Activated CD4-positive, alpha-beta T cell treated with anti-CD3 and anti-CD28 coated beads, Interleukin-2, amount 50 U/mL, for 24 hours (primary cell): ENCODE results near the gene TEX2.
"Not testable (repeated sequence)": the region's sequence is repeated elsewhere in the genome, so short reads cannot be mapped to it uniquely, and the experiment has no call there.

Experiments
- DNase-seq, 2 donors: peaks; one replicate each; pipeline ENCODE4 v3.0.0-alpha.2; 2020; ENCODE audit warnings: low read depth in 1 of 2, low spot score in 1 of 2

The TEX2 gene

GRCh38 chr17:64145751-64146417 is 117.2 kb downstream of the TEX2 start:
- peak; percentile 86 to 97 for DNase-seq

GRCh38 chr17:64145375-64145750 is 117.7 kb downstream of the TEX2 start:
- no peak for DNase-seq

GRCh38 chr17:64139542-64139941 is 123.5 kb downstream of the TEX2 start:
- no peak for DNase-seq

- no peak for DNase-seq
Observed at GRCh38 chr17:64138441-64138840, 124.6 kb downstream of the TEX2 start.

GRCh38 chr17:64135000-64135399 is 128.1 kb downstream of the TEX2 start:
- DNase-seq: no peak

DNA sequence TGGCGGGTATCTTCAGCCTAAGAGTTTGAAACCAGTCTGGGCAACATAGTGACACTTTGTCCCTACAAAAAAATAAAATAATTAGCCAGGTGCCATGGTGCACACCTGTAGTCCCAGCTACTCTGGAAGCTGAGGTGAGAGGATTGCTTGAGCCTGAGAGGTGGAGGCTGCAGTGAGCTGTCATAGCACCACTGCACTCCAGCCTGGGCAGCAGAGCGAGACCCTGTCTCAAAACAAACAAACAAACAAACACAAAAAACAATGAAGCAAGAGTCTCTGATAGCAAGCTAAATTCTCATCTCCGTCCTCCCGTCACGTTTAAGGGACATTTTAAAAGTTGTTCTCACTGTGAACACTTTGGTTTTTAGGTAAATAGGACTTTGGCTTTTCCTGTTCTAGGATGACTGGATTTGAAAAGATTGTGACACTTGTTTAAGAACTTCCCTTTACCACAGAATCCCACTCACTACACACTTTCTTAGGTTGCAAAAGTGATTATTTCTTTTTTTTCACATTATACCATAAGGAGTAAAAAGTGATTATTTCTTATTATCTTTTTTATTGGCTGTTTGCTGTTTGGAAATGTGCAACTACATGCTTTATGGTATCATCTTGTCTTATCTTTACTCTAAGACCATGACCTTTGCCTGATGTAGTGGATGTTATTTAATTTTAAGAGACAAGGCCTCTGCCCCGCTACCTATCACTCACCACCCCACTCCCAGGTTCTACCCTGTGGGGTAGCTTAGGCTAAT is 128.7 kb downstream of the TEX2 start:
- DNase-seq: no peak

DNA sequence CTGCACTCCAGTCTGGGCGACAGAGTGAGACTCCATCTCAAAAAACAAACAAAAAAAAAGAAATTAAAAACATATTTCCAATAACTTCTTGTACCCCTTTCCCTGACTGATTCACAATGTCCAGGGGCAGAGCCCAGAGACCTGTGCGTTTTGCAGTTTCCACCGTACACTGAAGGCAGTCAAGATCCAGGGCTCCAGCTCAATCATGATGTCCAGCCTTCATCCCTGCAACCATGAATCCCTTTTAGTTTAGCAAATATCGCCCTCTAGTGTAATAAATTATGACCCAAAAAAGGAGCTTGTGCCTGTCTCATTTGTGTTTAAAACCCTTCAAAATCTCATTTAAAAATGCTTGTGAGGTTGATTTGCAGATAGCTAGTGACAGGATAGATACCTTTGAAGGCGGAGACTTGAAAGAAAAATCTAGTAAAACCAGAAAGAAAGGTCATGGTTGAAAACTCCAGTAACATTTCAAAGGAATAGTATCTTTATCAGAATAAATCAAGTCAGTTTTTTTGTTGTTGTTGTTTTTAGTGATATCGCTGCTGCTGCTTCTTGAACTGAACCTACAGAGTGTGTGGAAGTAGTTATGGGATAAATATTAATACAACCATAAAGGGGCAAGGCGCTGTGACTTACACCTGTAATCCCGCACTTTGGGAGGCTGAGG is 129.4 kb downstream of the TEX2 start:
- DNase-seq: no peak

DNA sequence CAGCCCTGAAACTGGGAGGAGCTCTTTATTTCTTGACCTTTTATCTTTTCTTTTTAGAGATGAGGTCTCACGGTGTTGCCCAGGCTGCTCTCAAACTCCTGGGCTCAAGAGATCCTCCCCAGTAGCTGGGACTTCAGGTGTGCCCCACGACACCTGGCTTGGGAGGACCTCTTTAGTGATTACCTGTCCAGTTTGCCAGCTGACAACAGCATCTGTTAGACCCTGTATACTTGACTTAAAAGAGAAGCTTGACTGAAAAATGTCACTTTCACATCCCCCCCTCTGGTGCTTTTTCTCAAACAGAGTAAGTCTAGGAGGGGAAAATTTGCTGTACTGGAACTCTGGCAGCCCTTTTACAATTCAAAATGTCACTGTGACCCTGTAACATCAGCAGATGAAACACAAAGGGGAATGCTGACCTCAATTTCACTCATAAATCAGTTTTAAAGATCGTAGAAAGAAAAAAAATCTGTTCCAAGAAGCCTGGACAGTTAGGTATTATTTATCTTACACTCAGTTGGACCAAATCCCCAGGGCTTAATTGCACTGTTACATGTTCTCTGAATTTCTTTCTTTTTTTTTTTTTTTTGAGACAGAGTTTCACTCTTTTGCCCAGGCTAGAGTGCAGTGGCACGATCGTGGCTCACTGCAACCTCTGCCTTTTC is 131.3 kb downstream of the TEX2 start:
- DNase-seq: no peak

DNA sequence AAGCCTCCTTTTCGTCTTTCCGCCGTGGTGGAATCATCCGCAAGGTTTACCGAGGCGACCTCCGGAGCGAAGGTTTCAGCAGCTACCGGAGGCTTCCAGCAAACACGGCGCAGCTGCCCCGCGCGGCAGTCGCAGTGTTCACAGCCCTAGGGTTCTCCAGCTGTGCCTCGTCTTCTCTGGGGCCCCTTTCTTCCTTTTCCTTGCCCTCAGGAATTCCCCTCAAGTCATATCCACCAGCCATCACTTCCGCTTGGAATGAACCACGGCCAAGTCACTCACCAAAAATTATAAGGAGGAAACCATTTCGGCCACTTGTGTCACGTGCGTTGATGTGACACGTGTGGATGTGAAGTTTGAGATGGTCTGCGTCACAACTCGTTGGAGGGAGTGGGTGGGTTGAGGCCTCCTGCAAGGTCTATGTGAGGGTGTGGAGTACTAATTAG is 132.5 kb downstream of the TEX2 start:
- DNase-seq: peak; percentile 46 to 53

GRCh38 chr17:64129765-64130558 is 133.1 kb downstream of the TEX2 start, which contains the start of gene ERN1:
ERN1 (minus strand) TSS chr17:64130144; CDS start chr17:64130029, 115 bp downstream.
- DNase-seq: peak; percentile 89

GRCh38 chr17:64129515-64129764 is 133.6 kb downstream of the TEX2 start:
- no peak for DNase-seq

- DNase-seq: no peak
Observed at GRCh38 chr17:64128787-64129514, 134.1 kb downstream of the TEX2 start.

DNA sequence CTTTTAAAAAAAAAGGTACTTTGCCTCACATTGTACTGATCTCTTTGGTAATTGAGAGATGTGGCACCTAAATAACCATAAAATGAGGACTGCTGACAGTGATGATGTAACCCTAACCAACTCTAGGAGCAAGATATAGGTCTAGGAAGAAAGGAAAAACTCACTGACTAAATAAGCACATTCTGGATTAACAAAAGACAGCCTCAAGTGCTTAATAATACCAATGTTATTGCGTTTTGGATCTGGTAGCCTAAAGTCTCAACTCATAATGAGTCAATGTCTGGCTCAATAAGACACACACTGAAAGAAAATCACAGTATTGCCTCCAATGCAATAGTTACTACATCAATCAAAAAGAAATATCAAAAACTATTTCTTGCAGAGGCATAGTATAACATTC is 136.1 kb downstream of the TEX2 start:
- no peak for DNase-seq

GRCh38 chr17:64125937-64126336 is 137.1 kb downstream of the TEX2 start:
- DNase-seq: no peak

DNA sequence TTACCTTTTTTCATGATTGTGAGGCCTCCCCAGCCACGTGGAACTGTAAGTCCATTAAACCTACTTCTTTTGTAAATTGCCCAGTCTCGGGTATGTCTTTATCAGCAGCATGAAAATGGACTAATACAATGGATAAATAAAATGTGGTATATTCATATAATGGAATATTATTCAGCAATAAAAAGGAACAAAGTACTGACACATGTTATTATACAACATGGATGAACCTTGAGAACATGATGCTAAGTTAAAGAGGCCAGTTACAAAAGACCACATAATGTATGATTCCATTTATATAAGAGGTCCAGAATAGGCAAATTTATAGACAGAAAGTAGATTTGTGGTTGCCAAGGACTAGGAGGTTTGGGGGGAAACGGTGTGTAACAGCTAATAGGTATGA is 138.5 kb downstream of the TEX2 start:
- no peak for DNase-seq

GRCh38 chr17:64123114-64123513 is 139.9 kb downstream of the TEX2 start:
- DNase-seq: no peak

- not testable (repeated sequence) for DNase-seq
Observed at GRCh38 chr17:64120972-64121786, 141.9 kb downstream of the TEX2 start.

DNA sequence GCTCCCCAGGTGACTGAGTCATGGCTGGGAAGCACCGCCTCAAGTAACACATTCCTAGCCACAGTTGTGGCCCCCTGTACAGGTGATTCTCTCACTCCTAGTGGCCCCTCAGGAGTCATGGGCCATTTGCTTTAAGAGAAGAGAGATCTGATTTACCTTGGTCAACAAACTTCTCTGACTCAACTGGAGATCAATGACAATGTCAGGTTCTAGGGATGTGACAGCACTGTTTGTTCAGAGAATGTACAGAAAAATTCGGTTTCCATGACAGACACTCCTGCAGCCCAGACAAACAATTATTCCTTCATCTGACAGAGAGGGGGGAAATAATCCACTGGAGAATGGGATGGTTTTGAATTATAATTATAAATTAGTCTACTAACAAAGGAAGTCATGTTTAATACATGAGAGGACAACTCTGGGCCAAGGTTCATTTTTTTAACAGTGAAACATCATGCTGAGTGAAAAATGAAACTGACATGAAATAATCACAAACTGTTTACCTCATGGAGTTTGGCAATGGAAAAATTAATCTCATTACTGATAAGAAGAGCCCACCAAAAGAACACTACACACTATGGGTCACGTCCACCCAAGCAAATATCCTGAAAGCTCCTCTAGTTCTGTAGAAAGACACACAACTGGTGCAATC is 142.8 kb downstream of the TEX2 start:
- no peak for DNase-seq
